GM18502 (cell line): Measurements from ENCODE around the gene KIAA0408.
"Not testable (repeated sequence)": the region's sequence is repeated elsewhere in the genome, so short reads cannot be mapped to it uniquely, and the experiment has no call there.

Experiments used
- ATAC-seq: cut with Tn5 transposase; IDR thresholded peaks from one replicate; pipeline ENCODE4 v1.9.1; 2021; ENCODE audit warnings: mild to moderate bottlenecking; ENCODE audit not compliant: unreplicated experiment, poor library complexity

The KIAA0408 gene

DNA sequence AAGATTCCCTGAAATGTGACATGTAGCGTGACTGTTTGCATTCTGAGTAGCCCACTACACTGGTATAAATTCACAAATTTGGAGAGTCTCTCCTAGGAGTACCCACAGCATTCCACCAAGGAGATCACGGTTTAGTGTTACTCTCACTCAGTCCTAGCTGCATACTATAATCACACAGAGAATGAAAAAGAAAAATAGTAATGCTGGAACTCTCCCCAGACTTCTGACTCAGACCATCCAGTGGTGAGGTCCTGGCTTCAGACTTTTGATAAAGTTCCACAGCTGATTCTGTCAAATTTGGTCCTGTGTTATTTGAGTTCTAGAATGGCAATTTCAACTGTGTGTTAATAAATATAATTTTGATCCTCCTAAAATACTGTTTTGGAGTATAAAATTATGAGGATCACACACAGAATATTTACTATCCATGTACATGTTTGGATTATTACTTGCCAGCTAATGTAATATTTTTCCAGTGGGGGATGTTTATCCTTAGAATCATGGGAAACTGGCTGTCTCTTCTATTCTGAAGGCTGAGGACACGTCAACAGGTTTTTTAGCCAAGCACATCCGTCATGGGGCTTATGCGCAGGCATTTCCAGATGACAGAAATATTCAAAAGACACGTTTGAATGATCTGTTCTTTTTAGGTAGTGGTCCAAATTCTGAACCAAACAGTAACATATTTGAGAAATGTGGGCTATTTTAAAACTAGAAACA, 5.1 kb upstream of the KIAA0408 start:
- ATAC-seq, result no peak

DNA sequence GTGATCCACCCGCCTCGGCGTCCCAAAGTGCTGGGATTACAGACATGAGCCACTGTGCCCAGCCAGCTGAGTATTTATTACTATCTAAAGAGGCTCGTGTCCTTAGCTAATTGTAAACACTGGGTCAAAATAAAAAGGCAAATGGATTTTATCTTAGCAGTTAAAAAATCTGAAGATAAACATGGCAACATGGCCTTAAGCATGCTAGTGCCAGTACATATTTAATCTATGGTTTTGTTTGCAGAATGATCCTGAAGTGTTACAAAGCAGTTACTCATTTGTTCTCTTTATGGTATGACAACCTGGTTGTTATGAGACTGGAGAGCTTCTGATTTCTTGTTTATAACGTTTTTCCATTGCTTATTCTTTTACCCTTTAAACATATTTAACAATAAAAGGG, 3.9 kb upstream of the KIAA0408 start:
- no peak for ATAC-seq

DNA sequence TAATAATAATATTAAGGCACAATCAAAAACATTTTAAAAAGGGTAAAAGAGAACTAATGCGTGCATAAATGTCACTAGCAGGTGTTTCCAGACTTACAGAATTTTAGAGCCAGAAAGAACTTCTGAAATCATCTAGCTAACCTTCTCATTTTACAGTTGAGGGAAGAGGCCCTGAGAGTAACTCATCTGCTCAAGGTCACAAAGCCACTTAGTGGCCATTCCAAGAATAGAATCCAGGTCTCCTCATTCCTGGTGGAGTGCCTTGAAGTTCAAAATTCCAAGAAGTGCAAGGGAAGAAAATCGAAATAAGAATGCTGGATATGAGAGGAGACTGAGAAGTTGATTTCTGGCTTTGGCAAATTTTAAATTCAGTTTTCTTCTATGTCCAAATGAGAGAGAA, 3.2 kb upstream of the KIAA0408 start:
- no peak for ATAC-seq

DNA sequence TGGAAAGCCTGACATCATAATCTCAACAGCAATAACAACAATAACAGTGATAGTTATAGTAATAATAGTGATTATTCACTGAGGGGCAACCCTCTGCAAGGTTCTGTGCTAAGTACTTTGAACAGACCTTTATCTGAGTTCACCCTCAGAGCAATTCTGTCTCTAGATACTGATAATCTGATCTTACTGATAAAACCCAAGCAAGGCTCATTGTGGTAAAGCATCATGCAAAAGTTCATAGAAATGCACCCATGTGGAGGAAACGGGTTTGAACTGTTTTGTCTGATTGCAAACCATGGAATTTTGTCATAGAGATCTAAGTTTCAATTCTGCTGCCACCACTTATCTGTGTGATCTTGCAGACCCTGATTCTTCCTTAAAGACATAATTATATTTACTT, 1.3 kb upstream of the KIAA0408 start:
- ATAC-seq, result no peak

DNA sequence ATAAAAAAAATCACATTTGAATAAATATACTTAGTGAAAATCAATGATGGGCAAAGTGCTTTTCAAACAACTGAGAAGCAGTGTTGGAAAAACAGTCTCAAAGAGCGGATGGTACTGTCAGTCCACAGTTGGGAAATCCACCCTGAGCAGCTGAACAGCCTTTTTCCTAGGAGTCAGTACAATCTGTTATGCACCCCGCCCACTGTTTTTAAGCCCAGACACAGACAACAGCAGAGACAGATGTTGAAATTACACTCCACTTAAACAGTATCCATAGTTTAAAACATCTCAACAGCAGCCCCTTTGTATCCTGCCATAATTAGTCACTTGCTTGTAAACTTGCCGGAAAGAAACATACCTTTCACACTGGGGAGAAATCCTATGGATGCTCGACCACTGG, 372 bp downstream of the KIAA0408 start:
- no peak for ATAC-seq

DNA sequence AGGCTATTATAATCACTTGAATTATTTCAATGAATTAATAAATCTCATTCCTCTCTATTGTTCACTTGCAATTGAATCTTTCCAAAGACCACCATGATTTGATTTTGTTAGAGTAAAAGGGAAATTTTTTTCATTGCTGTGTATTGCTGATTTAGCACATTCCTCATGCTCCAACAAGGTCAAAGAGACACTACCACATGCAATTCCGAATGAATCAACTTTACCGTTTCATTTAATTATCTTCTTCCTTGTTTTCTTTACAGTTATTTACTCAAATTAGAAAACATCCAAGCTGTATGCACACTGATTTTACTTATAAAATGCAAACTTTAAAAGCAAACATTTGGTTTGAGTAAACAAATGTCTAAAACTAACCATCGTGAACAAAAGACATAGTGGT, 967 bp downstream of the KIAA0408 start:
- no peak for ATAC-seq

DNA sequence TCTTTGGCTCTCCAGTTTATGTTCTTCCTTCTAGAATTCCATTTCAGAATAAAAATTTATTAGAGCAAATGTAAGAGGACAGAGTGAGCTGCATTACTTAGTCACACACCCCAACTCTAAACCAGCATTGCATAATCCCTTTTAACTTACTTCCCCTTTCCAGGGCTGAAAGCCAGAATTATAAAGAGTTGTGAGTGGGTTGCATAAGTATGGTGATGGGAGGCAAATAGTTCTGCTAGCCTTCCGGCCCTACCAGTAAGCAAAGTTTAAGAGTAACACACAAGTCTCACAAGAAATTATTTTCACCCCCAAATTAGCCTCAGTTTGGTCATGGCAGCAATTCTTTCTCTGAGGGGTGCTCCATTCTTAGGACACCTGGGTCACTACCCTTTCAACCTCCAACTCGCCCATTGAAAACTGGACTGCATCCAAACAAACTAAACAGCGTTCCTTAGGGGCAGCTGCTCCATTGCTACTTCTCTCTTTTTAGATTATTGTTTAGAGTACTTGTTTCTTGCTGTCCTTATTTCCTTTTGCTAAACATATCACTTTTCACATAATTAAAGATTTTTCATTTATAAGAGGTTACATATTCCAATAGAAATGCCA, 1.6 kb downstream of the KIAA0408 start:
- no peak for ATAC-seq

DNA sequence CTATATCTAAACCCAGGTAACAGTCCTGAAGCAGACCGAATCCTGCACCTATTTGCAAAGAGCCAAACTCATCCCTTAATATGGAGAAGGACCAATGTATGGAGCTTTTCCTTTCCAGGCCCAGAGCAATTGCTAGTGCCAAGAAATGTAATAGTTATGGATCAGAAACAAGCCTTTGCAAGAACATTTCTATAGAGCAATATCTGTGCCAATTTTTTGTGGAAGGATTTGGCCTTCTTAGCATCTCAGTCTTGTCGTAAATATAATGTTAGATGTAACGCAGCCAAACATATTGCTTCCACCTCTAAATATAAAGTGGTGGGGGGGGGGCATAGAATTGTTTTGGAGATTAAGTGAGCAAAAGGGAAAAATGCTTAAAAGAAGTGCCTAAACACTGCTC, 2.7 kb downstream of the KIAA0408 start:
- ATAC-seq, result no peak

DNA sequence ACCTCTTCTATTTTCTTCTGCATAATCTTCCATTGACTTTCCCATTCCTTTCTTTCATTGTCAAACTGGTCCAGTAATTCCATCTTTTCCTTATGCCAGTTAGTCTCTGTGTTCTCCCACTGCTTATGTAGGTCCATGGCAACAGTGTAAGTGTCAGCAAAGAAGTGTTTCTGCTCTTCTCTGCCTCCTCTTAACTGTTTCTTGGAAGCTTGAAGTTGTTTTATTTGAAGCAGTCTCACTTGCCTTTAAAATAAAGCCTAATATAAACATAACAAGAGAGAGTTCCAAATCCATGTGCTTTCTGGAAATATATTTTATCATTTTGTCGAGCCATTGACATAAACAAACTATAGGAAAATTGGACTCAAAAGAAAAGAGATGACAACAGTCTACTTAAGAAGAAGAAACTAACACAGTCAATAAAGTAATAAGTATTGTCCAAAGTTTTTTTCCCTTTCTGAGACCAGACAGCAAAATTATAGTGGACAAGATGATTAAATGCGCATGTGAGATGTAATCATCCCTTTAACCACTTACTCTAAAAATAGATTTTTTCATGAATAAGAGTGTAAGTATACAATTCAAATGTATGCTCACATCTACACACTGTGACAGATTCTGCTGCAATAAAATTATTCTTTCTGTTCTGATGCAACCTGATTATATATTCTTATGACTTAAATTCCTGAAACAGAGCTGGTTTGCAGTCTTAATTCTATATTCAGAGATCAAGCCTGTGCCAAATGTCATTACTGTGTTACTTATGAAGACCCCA, 5.2 kb downstream of the KIAA0408 start:
- no peak for ATAC-seq

DNA sequence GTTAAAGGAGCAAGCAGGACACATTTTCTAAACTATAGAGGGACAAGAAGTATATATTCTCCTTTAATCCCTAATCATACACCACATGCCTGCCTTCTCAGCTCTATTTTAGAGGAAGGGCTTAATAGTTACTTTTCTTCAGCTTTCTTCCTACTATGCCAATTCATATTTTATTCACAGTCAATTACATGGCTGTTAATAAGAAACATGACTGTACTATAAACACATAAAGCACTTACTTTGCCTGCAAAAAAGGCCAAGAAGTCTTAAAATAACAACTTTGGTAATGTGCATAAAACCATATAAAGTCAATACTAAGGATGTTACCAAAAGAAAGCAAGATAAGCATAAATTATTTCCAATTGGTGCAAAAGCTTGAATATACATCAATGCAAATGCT, 6.4 kb downstream of the KIAA0408 start:
- ATAC-seq, result no peak

DNA sequence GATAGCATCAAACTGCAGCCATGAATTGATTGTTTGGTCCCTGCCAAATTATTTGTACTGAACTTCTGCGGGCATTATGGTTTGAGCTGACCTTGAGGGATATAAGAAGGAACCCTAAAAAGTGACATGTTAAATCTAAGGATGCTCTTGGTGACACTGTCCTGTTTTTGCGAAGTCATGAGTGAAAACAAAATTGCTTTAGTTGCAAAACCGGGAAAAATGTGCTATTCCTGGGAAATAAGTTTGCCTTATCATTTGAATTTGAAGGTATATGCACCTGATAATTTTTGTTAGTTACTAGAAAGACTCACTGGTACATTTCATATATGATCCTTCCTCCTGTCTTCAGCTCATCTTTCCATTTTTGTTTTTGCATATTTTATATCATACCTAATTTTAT, 7.8 kb downstream of the KIAA0408 start:
- no peak for ATAC-seq

DNA sequence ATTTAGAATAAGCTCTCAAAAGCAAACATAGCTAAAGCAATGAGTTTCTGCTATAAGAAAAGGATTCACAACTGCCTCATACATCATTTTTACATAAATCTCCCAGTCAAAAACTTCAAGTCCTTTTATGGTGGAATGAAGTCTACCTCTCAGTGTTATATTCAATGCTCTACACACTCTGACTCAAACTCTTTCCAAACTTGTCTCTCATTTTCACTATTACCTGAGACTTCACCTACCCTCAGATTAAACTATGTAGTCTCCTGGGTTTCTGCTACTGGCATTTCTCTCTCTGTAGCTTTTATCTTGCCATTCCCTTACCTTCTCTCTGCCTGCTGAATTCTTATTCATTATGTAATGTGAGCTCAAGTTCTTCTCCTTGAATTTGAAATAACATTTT, 11.4 kb downstream of the KIAA0408 start:
- no peak for ATAC-seq

DNA sequence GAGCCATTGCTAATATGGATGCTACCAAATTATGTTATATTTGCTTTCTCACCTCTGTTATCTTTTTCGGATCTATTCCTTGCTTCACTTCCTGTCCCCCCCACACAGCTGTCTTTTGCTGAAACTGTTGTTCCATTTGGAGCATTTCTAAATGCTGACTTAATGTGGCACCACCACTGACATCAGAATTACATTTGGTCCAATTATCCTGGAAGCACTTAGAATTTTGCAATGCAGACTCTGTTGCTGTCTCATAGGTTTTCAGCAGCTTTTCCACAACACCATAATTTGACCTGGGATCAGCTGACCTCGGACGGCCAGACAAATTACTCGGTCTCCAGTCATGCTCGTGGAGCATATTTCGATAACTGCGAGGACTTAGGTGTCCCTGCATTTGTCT, 12.8 kb downstream of the KIAA0408 start:
- ATAC-seq, result no peak

DNA sequence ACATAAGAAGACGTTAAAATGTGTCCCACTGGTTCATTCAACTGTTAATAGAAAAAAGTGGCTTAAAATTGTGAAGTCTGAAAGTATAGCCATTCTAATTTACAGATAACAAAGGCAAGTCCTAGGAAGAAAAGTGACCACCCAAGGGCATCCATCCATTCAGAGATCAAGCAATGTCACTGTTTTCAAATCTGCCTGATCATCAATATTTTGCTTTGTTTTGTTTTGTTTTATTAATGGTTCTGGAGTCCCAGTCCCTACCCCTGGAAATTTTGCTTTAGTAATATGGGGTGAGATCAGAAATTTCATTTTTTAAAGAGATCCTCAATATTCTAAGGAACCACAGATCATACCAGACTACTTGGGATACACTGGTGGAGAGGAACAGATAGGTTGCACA, 17.3 kb downstream of the KIAA0408 start:
- no peak for ATAC-seq

DNA sequence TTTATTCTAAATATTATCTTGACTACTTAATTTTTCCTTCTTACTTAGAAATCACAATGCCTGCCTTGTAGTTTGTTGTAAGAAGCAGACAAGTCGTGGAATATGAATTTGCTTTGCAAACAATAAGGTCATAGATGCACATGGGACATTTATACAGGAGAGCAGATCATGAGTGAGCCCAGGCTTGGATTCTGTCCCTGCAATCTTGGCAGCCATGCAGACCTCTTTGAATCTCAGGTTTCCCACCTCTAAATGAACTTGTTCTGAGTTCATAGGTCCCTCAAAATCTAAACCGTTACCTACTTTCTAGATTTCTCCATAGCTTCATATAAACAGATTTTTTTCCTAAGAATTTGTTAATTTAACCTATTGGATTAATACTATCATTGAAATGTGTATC, 19.5 kb downstream of the KIAA0408 start:
- no peak for ATAC-seq

DNA sequence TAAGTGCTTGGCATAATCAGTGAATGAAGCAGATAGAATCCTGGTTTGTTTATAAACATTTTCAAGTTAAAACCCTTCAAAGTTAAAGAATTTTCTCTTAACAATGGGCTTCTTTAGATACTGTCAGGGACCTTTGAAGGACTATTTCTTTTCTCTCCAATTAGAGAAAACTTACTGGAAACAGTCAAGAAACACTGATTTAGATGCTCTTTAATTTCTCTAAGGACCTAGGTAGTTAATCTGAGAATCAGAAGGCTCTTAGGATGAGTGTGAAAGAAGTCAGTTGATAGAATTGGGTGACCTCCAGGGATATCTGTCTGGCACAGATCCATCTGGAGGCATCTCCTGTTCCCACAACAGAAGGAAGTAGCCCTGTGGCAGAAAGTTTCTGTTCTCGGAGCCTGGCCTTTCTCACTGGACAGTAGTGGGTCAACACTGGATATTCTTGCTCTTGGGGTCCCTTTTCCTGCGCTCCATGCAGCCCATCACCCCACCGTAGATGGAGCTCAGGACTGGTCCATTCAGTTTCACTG, 22.5 kb downstream of the KIAA0408 start:
- no peak for ATAC-seq

DNA sequence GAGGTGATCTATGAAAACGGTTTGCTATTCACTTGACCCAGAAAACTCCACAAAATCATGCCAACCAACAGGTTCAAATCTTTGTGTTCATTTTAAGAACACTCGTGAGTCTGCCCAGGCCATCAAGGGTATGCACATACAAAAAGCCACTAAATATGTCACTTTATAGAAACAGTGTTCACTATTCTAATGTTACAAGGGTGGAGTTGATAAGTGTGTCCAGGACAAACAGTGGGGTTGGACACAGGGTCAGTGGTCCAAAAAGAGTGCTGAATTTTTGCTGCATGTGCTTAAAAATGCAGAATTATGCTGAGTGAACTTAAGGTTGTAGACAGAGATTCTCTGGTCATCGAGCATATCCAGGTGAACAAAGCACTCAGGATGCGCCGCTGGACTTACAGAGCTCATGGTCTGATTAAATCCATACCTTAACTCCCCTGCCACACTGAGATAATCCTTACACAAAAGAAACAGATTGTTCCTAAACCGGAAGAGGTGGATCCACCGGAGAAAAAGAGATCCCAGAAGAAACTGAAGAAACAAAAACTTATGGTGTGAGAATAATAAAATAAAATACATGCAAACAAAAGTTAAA, 23.5 kb downstream of the KIAA0408 start:
- no peak for ATAC-seq

DNA sequence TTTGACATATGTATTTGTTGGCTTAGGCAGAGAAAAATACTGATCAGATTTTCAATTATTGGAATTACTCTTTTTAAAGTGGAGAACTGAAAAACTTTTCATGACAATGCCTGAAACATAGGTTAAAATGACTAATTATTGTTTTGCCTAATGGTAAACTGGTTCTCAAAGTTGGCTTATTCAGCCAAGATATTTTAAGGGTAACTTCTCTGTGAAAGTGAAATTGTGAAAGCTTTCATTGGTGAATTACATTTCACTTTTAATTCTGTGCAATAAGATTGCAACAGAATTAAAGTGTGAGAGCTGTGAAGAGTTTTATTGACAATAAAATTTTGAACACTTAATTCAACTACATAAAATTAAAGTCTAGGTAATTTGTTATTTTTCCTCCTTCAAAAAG, 24.5 kb downstream of the KIAA0408 start:
- no peak for ATAC-seq

DNA sequence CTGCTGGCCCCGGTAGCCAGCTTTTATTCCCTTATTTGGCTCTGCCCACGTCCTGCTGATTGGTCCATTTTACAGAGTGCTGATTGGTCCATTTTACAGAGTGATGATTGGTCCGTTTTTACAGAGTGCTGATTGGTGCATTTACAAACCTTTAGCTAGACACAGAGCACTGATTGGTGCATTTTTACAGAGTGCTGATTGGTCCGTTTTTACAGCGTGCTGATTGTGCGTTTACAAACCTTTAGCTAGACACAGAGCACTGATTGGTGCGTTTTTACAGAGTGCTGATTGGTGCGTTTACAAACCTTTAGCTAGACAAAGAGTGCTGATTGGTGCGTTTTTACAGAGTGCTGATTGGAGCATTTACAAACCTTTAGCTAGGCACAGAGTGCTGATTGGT, 30.6 kb downstream of the KIAA0408 start:
- ATAC-seq, result not testable (repeated sequence)

DNA sequence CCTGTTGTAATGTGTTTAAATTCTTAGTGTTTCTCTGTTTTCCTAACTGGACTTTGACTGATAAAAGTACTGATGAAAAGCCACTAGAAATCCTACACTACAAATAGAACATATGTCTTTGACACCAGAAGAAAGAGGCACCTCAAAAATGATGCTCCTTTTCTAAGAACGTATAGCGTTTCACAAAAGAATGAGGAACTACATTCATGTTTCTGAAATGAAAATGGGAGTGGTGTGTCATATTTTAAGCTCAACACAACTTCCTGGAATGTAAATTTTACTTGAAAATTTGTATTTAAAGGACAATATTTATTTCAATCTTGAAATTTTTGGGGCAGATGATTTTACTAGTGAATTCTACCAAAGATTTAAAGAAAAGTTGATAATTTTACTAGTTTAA, 35.3 kb downstream of the KIAA0408 start:
- ATAC-seq, result no peak

DNA sequence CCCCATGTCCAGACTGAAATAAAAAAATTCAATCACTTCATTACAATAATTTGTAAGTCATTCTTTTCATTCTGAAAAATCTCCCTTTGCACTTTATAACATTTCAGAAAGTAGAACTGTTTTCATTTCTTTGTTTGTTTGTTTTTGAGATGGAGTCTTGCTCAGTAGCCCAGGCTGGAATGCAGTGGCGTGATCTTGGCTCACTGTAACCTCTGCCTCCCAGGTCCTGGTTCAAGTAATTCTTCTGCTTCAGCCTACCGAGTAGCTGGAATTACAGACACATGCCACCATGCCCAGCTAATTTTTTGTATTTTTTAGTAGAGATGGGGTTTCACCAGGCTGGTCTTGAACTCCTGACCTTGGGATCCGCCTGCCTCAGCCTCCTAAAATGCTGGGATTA, 38.0 kb downstream of the KIAA0408 start:
- ATAC-seq, result not testable (repeated sequence)
